ENCODE data around the gene FAF1. TPM values are rescaled to one million over a fixed set of nuclear protein-coding genes. Genes with fewer than 3 reads are reported as not detected.
"Not testable (repeated sequence)": the region's sequence is repeated elsewhere in the genome, so short reads cannot be mapped to it uniquely, and the experiment has no call there.

The FAF1 gene
- total RNA-seq, 1 experiment from 2014 or later, result 109 TPM

DNA sequence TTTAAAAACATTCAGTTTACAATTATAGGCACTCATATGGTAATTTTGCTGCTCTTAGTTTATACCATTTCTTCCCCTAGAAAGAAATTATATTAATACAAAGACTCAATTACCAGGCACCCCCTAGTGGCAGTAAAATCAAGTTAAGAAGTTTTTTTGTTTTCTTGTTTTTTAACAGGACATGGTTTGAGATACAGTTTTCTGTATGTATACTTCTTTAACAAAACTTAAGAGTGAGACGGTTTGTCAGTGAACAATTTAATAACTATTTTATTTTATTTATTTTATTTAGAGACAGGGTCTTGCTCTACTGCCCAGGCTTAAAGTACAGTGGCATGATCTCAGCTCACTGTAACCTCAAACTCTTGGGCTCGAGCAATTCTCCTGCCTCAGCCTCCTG, 224.6 kb downstream of the FAF1 start:
- no TSS peak for BruUV-seq (replicated peaks)
- Histone ChIP-seq H3K27me3 (replicated peaks; ENCODE audit: insufficient read depth, low read depth, low read length, poor library complexity) (no peaks in the 10 kb centered on the region), H3K36me3 (ENCODE audit: insufficient read depth, low read length, poor library complexity, severe bottlenecking) (no peaks in the 10 kb centered on the region), H3K27ac (ENCODE audit: low read depth, low read length, poor library complexity, severe bottlenecking) (no peak overlapping the region), H3K4me1 (ENCODE audit: insufficient read depth, low read length, poor library complexity, severe bottlenecking) (no peaks in the 10 kb centered on the region), H3K4me3 (ENCODE audit: low read depth, low read length, poor library complexity, severe bottlenecking) (no peak overlapping the region), H3K9me3 (ENCODE audit: low read depth, low read length, poor library complexity, severe bottlenecking) (no peaks in the 10 kb centered on the region)
- intact Hi-C loops (cut with micrococcal nuclease; ENCODE audit: unreplicated experiment), result loop anchor here (2.0 kb wide), 1 partner anchor 367 kb away; no protein-coding TSS in a partner anchor
- peak; percentile 55 for DNase-seq (ENCODE audit: low spot score)
- no peak for TF ChIP-seq EZH2 (IDR thresholded peaks at IDR 0.05; ENCODE audit: borderline replicate concordance, low read depth, low read length, poor library complexity, severe bottlenecking)
- TF ChIP-seq, protein P1, sequence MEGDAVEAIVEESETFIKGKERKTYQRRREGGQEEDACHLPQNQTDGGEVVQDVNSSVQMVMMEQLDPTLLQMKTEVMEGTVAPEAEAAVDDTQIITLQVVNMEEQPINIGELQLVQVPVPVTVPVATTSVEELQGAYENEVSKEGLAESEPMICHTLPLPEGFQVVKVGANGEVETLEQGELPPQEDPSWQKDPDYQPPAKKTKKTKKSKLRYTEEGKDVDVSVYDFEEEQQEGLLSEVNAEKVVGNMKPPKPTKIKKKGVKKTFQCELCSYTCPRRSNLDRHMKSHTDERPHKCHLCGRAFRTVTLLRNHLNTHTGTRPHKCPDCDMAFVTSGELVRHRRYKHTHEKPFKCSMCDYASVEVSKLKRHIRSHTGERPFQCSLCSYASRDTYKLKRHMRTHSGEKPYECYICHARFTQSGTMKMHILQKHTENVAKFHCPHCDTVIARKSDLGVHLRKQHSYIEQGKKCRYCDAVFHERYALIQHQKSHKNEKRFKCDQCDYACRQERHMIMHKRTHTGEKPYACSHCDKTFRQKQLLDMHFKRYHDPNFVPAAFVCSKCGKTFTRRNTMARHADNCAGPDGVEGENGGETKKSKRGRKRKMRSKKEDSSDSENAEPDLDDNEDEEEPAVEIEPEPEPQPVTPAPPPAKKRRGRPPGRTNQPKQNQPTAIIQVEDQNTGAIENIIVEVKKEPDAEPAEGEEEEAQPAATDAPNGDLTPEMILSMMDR (conservative IDR thresholded peaks at IDR 0.05; ENCODE audit: low read depth, low read length), result peak; percentile 73
- ChIA-PET POLR2A (ENCODE audit: low non-redundant PET) (no interaction called here), CTCF (no interaction called here)

DNA sequence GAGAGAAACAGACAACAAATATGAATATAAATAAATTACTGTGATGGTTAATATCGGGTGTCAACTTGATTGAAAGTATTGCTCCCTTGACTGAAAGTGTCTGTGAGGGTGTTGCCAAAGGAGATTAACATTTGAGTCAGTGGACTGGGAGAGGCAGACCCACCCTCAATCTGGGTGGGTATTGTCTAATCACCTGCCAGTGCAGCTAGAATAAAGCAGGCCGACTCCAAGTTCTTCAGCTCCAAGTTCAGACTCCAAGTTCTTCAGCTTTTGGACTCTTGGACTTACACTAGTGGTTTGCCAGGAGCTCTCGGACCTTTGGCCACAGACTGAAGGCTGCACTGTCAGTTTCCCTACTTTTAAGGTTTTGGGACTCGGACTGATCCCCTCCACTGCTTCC, 232.5 kb downstream of the FAF1 start:
- BruUV-seq (replicated peaks); H3K4me3 ChIP-seq (ENCODE audit: low read depth, low read length, poor library complexity, severe bottlenecking); intact Hi-C loops (cut with micrococcal nuclease; ENCODE audit: unreplicated experiment); H3K27me3 ChIP-seq (replicated peaks; ENCODE audit: insufficient read depth, low read depth, low read length, poor library complexity); H3K4me1 ChIP-seq (ENCODE audit: insufficient read depth, low read length, poor library complexity, severe bottlenecking); H3K27ac ChIP-seq (ENCODE audit: low read depth, low read length, poor library complexity, severe bottlenecking); POLR2A ChIA-PET (ENCODE audit: low non-redundant PET); DNase-seq (ENCODE audit: low spot score); H3K36me3 ChIP-seq (ENCODE audit: insufficient read depth, low read length, poor library complexity, severe bottlenecking); CTCF ChIA-PET; H3K9me3 ChIP-seq (ENCODE audit: low read depth, low read length, poor library complexity, severe bottlenecking): not testable (repeated sequence)

DNA sequence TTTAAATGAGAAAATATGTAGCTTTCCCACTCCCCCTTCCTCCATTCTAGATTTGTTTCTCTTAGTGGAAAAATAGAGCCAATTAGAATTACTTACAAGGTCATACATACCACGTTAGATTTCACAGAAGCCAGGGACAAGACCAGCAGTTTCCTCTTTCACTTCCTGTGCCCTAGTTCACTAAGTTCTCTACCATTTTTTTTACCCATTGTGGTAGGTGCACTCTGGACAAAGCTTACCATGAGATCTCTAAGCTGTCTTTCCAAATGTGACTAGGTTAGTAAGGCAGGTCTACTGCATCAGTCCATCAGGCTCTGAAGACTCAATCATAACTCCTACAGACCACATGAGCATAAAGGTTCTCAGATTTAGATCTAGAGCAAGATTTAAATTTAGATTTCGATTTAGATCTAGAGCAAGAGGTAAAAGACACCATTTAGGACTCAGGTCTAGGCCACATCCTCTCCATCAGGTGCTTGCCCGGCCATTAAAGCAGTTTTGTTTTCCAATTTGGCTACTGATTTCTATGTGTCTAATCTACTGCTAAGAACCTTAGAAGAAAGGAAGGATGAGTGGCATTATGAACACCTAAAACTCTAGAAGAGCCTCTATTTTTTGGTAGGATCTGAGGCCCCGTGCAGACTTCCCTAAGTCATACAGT, 235.3 kb downstream of the FAF1 start:
- Histone ChIP-seq H3K4me1 (ENCODE audit: insufficient read depth, low read length, poor library complexity, severe bottlenecking) (no peaks in the 10 kb centered on the region), H3K27ac (ENCODE audit: low read depth, low read length, poor library complexity, severe bottlenecking) (no peak overlapping the region), H3K4me3 (ENCODE audit: low read depth, low read length, poor library complexity, severe bottlenecking) (no peak overlapping the region), H3K9me3 (ENCODE audit: low read depth, low read length, poor library complexity, severe bottlenecking) (no peaks in the 10 kb centered on the region), H3K27me3 (replicated peaks; ENCODE audit: insufficient read depth, low read depth, low read length, poor library complexity) (no peaks in the 10 kb centered on the region), H3K36me3 (ENCODE audit: insufficient read depth, low read length, poor library complexity, severe bottlenecking) (no peaks in the 10 kb centered on the region)
- no peak for TF ChIP-seq EZH2 (IDR thresholded peaks at IDR 0.05; ENCODE audit: borderline replicate concordance, low read depth, low read length, poor library complexity, severe bottlenecking)
- TF ChIP-seq, protein P1 (conservative IDR thresholded peaks at IDR 0.05; ENCODE audit: low read depth, low read length), result no peak
- BruUV-seq (replicated peaks), result no TSS peak
- no peak for DNase-seq (ENCODE audit: low spot score)
- ChIA-PET CTCF (no interaction called here), POLR2A (ENCODE audit: low non-redundant PET) (interaction anchor here (0.6 kb wide), 1 partner anchor 127 kb away, joined by 3 read pairs; no protein-coding TSS in a partner anchor)
- intact Hi-C loops (cut with micrococcal nuclease; ENCODE audit: unreplicated experiment), result no loop called here

DNA sequence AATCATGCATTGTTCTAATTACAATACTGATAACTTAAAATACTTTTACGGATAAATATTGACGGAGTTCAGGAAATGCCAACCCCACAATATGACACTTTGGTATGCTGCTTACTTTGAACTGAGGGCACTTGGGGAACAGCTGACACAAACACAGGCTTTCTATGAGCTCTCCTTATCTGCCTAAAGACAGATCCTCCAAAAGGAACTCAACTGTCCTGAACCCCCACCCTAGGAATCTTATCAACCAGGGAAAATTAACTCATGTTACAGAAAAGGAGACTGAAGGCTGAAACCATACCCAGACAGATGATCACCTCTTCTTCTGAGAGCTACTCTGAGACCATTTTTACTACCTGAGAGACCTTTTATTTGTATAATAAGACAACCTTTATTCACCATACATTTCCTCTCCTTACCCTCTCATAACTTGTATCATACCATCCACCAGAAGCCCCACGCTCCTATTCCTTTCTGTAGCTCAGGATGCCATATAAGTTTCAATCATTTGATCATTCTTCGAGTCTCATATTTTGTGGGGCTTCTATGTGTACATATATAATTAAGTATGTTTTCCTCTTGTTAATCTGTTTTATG, 239.5 kb downstream of the FAF1 start:
- Histone ChIP-seq H3K4me3 (ENCODE audit: low read depth, low read length, poor library complexity, severe bottlenecking) (no peak overlapping the region), H3K27ac (ENCODE audit: low read depth, low read length, poor library complexity, severe bottlenecking) (no peak overlapping the region), H3K9me3 (ENCODE audit: low read depth, low read length, poor library complexity, severe bottlenecking) (no peaks in the 10 kb centered on the region), H3K4me1 (ENCODE audit: insufficient read depth, low read length, poor library complexity, severe bottlenecking) (no peaks in the 10 kb centered on the region), H3K36me3 (ENCODE audit: insufficient read depth, low read length, poor library complexity, severe bottlenecking) (no peaks in the 10 kb centered on the region), H3K27me3 (replicated peaks; ENCODE audit: insufficient read depth, low read depth, low read length, poor library complexity) (no peaks in the 10 kb centered on the region)
- ChIA-PET POLR2A (ENCODE audit: low non-redundant PET) (no interaction called here), CTCF (no interaction called here)
- intact Hi-C loops (cut with micrococcal nuclease; ENCODE audit: unreplicated experiment), result no loop called here
- DNase-seq (ENCODE audit: low spot score), result no peak
- TF ChIP-seq, protein P1 (conservative IDR thresholded peaks at IDR 0.05; ENCODE audit: low read depth, low read length), result no peak
- no peak for TF ChIP-seq EZH2 (IDR thresholded peaks at IDR 0.05; ENCODE audit: borderline replicate concordance, low read depth, low read length, poor library complexity, severe bottlenecking)
- BruUV-seq (replicated peaks), result no TSS peak
